ENCODE results near the gene METTL21A. TPM values are rescaled to one million over a fixed set of nuclear protein-coding genes. Genes with fewer than 3 reads are reported as not detected.
"Not testable (repeated sequence)": the region's sequence is repeated elsewhere in the genome, so short reads cannot be mapped to it uniquely, and the experiment has no call there.

Gene METTL21A
- total RNA-seq, 4 donors from 2014 or later: 0.77 to 32.3 (median 11.6) TPM

DNA sequence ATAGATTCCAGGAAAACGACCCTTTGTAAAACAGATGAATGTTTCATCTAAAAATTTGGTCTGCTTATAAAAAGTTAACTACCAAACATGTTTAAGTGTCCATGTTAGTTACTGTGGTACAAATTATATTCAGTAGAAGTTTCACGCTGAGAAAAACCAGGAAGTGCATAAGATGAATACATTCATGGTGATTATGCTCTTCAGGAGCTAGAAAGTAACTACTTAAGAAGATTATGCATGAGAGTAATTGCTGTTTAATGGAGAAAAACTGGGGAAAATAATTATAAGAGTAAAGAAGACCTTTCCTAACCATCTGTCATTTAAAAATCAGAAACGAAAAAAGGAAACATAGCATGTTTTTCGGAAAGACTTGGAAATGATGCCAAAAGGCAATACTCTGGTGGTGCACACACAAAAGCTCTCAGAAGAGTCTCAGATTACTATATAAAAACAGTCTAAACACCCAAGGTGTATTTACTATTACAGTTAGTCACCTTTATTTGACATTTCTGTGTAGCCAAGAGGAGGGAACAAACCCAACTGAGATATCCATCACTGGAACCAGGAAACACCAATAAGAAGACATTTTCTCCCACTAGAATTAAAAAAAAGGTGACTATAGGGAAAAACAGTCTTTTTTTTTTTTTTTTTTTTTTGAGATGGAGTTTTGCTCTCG lies 38.8 kb upstream of the METTL21A start:
- no peak for DNase-seq
- intact Hi-C loops (cut with DNase I; ENCODE audit: low total_unique reads): no loop called here
- no peak overlapping the region for H3K4me3 ChIP-seq

DNA sequence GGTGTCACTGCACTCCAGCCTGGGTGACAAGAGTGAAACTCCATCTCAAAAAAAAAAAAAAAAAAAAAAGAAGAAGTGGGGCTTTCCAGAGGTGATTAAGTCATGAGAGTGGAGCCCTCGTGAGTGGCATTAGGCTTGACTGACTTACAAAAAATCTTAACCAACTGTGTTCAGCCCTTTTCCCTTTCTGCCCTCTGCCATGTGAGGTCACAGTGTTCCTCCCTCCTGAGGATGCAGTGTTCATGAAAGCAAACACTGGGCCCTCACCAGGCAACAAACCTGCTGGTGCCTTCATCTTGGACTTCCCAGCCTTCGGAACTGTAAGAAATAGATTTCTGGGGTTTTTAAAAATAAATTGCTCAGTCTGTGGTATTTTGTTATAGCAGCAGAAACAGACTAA lies 37.0 kb upstream of the METTL21A start:
- Histone ChIP-seq H3K9me3 (no peaks in the 10 kb centered on the region), H3K27me3 (no peaks in the 10 kb centered on the region), H3K4me3 (no peak overlapping the region), H3K4me1 (no peaks in the 10 kb centered on the region), H3K36me3 (no peaks in the 10 kb centered on the region), H3K27ac (no peak overlapping the region)
- intact Hi-C loops (cut with DNase I; ENCODE audit: low total_unique reads): no loop called here
- no peak for DNase-seq
- TF ChIP-seq POLR2A (IDR thresholded peaks at IDR 0.05): no peak
- TF ChIP-seq, protein P1, sequence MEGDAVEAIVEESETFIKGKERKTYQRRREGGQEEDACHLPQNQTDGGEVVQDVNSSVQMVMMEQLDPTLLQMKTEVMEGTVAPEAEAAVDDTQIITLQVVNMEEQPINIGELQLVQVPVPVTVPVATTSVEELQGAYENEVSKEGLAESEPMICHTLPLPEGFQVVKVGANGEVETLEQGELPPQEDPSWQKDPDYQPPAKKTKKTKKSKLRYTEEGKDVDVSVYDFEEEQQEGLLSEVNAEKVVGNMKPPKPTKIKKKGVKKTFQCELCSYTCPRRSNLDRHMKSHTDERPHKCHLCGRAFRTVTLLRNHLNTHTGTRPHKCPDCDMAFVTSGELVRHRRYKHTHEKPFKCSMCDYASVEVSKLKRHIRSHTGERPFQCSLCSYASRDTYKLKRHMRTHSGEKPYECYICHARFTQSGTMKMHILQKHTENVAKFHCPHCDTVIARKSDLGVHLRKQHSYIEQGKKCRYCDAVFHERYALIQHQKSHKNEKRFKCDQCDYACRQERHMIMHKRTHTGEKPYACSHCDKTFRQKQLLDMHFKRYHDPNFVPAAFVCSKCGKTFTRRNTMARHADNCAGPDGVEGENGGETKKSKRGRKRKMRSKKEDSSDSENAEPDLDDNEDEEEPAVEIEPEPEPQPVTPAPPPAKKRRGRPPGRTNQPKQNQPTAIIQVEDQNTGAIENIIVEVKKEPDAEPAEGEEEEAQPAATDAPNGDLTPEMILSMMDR (IDR thresholded peaks at IDR 0.05): no peak

More for the DNA sequence above, 38.8 kb upstream of the METTL21A start:
- Histone ChIP-seq H3K27ac (no peak overlapping the region), H3K27me3 (no peaks in the 10 kb centered on the region), H3K36me3 (no peaks in the 10 kb centered on the region), H3K4me1 (no peaks in the 10 kb centered on the region), H3K9me3 (no peaks in the 10 kb centered on the region)
- TF ChIP-seq, protein P1 (IDR thresholded peaks at IDR 0.05): no peak
- no peak for TF ChIP-seq POLR2A (IDR thresholded peaks at IDR 0.05)

DNA sequence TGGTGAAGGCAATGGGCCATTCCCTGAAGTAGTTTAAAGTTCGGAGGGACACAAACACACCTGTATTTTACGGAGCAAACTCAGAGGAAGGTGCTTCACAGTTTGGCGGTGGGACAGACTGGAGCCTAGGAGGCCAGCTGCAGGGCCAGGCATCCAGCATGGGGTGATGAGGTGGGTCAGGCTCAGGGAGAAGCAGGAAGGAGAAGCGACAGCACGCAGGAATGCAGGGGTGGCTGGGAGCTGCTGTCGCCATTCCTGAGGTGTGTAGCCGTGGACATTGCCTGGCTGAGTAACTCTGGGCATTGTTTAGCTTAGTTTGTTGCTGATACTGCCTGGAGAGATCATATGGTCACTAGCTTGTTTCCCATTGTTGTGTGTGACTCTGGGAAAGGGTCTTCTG lies 35.8 kb upstream of the METTL21A start:
- no peaks in the 10 kb centered on the region for H3K9me3 ChIP-seq

DNA sequence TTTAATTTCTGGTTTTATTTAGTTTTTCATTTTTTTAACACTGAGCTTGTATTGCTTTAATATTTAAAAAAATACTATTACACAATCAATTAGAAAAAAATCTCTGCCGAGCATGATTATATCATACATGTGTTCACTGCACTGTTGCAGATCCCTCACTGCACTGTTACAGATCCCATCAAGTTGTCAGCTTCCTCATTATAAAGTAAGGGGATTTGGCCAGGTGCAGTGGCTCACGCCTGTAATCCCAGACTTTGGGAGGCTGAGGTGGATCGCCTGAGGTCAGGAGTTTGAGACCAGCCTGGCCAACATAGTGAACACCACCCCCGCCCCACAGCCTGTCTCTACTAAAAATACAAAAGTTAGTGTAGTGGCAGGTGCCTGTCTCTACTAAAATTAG lies 33.0 kb upstream of the METTL21A start:
- intact Hi-C loops (cut with DNase I; ENCODE audit: low total_unique reads): no loop called here

More for the DNA sequence above, 35.8 kb upstream of the METTL21A start:
- TF ChIP-seq POLR2A (IDR thresholded peaks at IDR 0.05): no peak
- TF ChIP-seq, protein P1 (IDR thresholded peaks at IDR 0.05): no peak
- Histone ChIP-seq H3K27ac (no peak overlapping the region), H3K27me3 (no peaks in the 10 kb centered on the region), H3K4me1 (no peaks in the 10 kb centered on the region), H3K4me3 (no peak overlapping the region), H3K36me3 (no peaks in the 10 kb centered on the region)
- DNase-seq: no peak
- intact Hi-C loops (cut with DNase I; ENCODE audit: low total_unique reads): no loop called here

DNA sequence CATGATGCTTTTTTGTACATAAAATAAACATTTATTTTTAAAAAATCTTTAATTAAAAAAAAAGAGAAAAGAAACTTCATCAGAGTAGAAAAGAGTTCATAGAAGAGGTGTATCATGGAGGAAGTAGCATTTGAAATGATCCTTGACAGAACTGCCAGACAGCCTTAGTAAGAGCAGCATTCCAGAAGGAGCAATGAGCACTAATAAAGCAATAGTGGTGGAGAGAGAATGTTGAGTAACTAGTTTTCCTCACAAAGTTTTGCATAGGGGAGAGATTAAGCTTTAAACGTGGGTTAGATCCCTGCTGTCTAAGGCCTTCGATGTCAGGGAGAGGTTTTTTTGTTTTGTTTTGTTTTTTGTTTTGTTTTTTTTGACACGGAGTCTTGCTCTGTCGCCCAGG lies 29.8 kb upstream of the METTL21A start:
- intact Hi-C loops (cut with DNase I; ENCODE audit: low total_unique reads): no loop called here

More for the DNA sequence above, 33.0 kb upstream of the METTL21A start:
- Histone ChIP-seq H3K27ac (no peak overlapping the region), H3K4me1 (no peaks in the 10 kb centered on the region), H3K4me3 (no peak overlapping the region), H3K9me3 (no peaks in the 10 kb centered on the region), H3K36me3 (no peaks in the 10 kb centered on the region), H3K27me3 (no peaks in the 10 kb centered on the region)
- TF ChIP-seq, protein P1 (IDR thresholded peaks at IDR 0.05): no peak
- no peak for TF ChIP-seq POLR2A (IDR thresholded peaks at IDR 0.05)
- no peak for DNase-seq

DNA sequence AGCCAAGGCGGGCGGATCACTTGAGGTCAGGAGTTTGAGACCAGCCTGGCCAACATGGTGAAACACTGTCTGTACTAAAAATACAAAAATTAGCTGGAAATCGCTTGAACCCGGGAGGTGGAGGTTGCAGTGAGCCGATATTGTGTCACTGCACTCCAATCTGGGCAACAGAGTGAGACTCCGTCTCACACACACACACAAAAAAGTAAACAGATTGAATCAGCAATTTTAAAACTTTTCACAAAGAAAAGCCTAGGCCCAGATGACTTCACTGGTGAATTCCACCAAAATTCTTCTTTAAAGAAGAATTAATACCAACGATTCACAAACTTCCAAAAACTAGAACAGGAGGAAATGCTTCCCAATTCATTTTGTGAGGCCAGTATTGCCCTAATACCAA lies 21.4 kb upstream of the METTL21A start:
- H3K27me3 ChIP-seq; H3K27ac ChIP-seq; intact Hi-C loops (cut with DNase I; ENCODE audit: low total_unique reads); H3K4me1 ChIP-seq; H3K36me3 ChIP-seq; DNase-seq; H3K9me3 ChIP-seq; H3K4me3 ChIP-seq: not testable (repeated sequence)

More for the DNA sequence above, 29.8 kb upstream of the METTL21A start:
- TF ChIP-seq, protein P1 (IDR thresholded peaks at IDR 0.05): no peak
- no peak for TF ChIP-seq POLR2A (IDR thresholded peaks at IDR 0.05)
- Histone ChIP-seq H3K4me1 (no peaks in the 10 kb centered on the region), H3K4me3 (no peak overlapping the region), H3K36me3 (no peaks in the 10 kb centered on the region), H3K27ac (no peak overlapping the region), H3K9me3 (no peaks in the 10 kb centered on the region), H3K27me3 (no peaks in the 10 kb centered on the region)
- no peak for DNase-seq
